Vagina (tissue), 2 donors: ENCODE data around the gene AVEN.

Source experiments
- POLR2A ChIP-seq, 2 donors: fragments of 450-650 bp; IDR thresholded peaks; one replicate each; pipeline ENCODE4 v1.6.1; 2017; ENCODE audit warnings: antibody characterized with exemption in 2 of 2, mild to moderate bottlenecking in 2 of 2, moderate library complexity in 2 of 2
- POLR2AphosphoS5 ChIP-seq, 2 donors: sonication (generic); formaldehyde crosslinking; IDR thresholded peaks; one replicate each; pipeline ENCODE4 v1.9.0; 2017; ENCODE audit warnings: antibody characterized with exemption in 2 of 2, mild to moderate bottlenecking in 2 of 2, low read depth in 1 of 2; ENCODE audit not compliant: insufficient read depth in 1 of 2
- TF ChIP-seq, protein P1 (sequence below), 3 experiments: fragments of 450-650 bp in 2 of 3; fragments of 200-600 bp in 1 of 3; sonication (generic) in 1 of 3; IDR thresholded peaks; one replicate each; pipeline ENCODE4 v1.5.1; 2017 to 2019; ENCODE audit warnings: antibody characterized with exemption in 3 of 3, mild to moderate bottlenecking in 2 of 3, moderate library complexity in 2 of 3

DNA sequence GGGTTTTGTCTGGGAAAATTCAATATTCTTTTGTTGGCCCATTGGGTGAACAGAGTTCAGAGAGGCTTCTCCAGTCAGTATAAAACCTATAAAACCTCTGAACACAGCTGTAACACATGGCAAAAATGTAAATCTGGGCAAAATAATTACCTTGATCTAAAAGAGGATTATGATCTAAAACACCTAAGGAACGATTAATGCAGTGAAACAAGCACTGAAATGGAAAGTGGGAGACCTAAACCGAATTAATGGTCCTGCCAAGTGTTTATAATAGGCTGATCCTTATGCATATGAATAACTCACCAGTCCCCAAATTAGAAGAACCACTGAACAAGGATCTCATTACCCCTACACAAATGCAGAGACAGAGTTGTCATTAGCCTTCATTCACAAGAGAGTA lies 32.6 kb downstream of the AVEN start:
- TF ChIP-seq, protein P1, sequence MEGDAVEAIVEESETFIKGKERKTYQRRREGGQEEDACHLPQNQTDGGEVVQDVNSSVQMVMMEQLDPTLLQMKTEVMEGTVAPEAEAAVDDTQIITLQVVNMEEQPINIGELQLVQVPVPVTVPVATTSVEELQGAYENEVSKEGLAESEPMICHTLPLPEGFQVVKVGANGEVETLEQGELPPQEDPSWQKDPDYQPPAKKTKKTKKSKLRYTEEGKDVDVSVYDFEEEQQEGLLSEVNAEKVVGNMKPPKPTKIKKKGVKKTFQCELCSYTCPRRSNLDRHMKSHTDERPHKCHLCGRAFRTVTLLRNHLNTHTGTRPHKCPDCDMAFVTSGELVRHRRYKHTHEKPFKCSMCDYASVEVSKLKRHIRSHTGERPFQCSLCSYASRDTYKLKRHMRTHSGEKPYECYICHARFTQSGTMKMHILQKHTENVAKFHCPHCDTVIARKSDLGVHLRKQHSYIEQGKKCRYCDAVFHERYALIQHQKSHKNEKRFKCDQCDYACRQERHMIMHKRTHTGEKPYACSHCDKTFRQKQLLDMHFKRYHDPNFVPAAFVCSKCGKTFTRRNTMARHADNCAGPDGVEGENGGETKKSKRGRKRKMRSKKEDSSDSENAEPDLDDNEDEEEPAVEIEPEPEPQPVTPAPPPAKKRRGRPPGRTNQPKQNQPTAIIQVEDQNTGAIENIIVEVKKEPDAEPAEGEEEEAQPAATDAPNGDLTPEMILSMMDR (IDR thresholded peaks at IDR 0.05): no peak
- no peak for TF ChIP-seq POLR2AphosphoS5 (IDR thresholded peaks at IDR 0.05; ENCODE audit: insufficient read depth in 1 of 2, low read depth in 1 of 2)
- TF ChIP-seq POLR2A (IDR thresholded peaks at IDR 0.05): no peak
